Nucleus accumbens (tissue), 56 donors: Measurements from ENCODE around the gene NF1.
"Not testable (repeated sequence)": the region's sequence is repeated elsewhere in the genome, so short reads cannot be mapped to it uniquely, and the experiment has no call there.

Experiments
- DNase-seq, 56 donors: peaks; one replicate each; lab custom pipeline; 2025; lab: John Stamatoyannopoulos, UW

Gene NF1

DNA sequence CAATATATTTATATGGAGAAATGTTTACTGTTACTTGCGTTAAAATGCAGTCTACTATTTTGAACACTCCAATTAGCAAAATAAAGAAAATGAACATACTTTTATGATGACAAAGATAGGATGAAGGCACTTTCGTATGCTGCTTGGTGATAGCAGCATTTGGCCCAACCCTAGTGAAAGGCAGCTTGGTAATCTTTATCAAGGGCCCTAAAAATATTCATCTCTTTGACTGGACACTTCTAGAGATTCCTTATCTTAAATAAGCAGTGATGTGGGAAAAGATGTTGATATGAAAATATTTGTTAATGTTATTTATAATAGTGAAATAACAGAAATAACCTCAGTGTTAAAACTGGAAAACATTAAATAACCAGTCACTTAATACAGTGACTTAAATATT is 79.4 kb downstream of the NF1 start:
- no peak for DNase-seq

- no peak for DNase-seq
Observed at GRCh38 chr17:31175237-31175636, 80.5 kb downstream of the NF1 start.

- not testable (repeated sequence) for DNase-seq
Observed at GRCh38 chr17:31176143-31176542, 81.4 kb downstream of the NF1 start.

DNA sequence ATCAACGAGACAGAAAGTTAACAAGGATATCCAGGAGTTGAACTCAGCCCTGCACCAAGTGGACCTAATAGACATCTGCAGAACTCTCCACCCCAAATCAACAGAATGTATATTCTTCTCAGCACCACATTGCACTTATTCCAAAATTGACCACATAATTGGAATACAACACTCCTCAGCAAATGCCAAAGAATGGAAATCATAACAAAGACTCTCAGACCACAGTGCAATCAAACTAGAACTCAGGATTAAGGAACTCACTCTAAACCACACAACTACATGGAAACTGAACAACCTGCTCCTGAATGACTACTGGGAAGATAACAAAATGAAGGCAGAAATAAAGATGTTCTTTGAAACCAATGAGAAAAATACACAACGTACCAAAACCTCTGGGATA is 84.2 kb downstream of the NF1 start:
- not testable (repeated sequence) for DNase-seq

GRCh38 chr17:31195305-31195704 is 100.5 kb downstream of the NF1 start:
- no peak for DNase-seq

DNA sequence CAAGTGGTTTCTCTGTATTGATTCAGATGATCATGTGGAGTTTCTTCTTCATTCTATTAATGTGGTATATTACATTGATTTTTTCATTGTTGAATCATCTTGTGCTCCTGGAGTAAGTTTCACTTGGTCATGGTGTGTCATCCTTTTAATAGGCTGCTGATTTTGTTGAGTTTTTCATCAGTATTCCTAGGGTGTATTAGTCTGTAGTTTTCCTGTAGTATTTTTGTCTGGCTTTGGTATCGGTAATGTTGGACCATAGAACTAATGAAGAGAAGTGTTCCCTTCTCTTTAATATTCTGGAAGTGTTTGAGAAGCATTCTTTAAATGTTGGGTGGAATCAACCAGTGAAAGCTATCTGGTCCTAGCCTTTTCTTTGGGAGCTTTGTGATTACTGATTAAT is 103.2 kb downstream of the NF1 start:
- no peak for DNase-seq

- not testable (repeated sequence) for DNase-seq
Observed at GRCh38 chr17:31198666-31199065, 103.9 kb downstream of the NF1 start.

GRCh38 chr17:31200287-31200686 is 105.5 kb downstream of the NF1 start:
- DNase-seq, result no peak

DNA sequence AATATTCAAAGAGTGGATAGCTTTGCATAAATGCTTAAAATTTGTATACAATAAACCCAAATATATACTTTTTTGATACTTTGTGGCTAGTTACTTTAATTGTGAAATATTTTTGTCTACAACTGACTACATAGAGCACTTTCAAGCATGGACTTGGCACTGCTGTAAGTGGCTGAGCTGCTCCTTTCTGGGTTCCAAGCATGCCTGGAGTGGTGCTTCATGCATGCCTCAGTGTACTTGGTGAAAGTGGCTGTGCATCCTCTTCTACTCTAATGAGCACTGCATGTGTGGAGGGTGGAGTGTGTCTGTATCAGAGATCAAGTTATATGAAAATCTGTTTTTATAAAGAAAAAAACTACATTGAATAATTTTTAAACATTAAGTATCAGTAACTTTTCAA is 108.2 kb downstream of the NF1 start:
- DNase-seq, result no peak

- no peak for DNase-seq
Observed at GRCh38 chr17:31211352-31212012, 116.7 kb downstream of the NF1 start.

GRCh38 chr17:31216031-31216751 is 121.4 kb downstream of the NF1 start:
- no peak for DNase-seq

DNA sequence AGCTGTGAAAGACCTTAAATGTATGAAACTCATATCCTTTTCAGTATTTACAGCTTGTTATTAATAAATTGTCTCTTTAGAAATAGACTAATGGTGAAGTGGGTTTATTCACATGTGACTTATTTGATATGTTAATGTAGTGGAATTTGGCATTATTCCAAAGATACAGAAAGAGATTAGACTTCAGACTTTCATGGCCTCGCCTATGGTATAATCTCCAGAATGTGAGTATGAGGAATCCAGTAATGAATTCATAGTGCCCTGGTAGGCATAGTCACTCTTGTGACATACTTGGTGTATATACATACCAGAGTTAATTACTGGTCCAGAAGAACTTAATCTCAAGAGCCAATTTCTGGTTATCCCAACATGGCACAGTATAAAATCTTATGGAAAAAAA is 129.6 kb downstream of the NF1 start:
- DNase-seq, result no peak

DNA sequence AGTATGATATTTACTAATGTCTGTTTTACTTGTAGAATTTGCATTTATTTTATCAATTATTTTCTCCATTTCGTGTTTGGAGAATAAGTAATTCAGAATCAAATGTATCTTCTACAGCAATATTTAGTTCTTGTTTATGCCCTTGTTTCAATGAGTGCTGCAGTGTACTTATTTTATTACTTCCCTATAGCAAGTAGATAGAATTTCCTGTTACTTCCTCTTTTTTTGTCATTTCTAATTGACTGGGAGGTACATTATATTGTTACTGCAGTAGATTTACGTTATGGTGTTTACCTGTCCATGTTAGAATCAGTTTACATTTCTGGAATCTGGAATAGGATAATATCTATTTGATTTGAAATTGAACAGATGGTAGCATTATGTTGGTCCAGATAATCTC is 131.1 kb downstream of the NF1 start:
- no peak for DNase-seq

- DNase-seq, result no peak
Observed at GRCh38 chr17:31226373-31226772, 131.6 kb downstream of the NF1 start.

DNA sequence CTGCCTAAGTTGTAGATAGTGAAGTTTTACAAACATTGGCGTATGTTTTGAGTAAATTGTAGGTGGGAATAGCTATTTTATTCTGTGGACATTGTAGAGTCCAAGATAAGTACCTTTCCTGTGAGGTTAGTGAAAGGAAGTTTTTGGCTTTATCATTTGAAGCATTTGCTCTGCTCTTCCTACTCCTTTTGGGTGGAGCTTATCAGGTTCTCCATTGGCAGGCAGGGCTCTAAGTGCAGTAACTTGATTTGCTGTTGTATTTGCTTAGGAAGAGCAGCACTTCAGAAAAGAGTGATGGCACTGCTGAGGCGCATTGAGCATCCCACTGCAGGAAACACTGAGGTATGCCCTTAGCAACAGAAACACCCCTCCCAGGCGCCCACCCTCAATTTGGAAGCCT is 132.2 kb downstream of the NF1 start:
- DNase-seq, result no peak

DNA sequence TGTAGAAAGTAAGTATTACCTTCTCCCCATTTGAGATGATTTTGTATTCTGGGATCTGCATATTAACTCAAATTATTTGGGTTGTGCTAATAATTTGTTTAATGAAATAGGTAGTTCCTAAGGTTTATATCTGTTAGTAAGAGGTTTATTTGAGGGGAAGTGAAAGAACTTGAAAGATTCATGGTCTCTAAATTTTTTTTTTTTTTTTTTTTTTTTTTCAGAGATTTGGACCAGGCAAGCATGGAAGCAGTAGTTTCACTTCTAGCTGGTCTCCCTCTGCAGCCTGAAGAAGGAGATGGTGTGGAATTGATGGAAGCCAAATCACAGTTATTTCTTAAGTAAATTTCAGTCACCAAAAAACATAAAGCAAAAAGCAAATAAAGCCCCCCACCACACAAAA is 137.1 kb downstream of the NF1 start:
- DNase-seq, result no peak

- DNase-seq, result no peak
Observed at GRCh38 chr17:31235110-31235509, 140.3 kb downstream of the NF1 start.

GRCh38 chr17:31236137-31236536 is 141.4 kb downstream of the NF1 start:
- no peak for DNase-seq

GRCh38 chr17:31236712-31237111 is 141.9 kb downstream of the NF1 start:
- no peak for DNase-seq

DNA sequence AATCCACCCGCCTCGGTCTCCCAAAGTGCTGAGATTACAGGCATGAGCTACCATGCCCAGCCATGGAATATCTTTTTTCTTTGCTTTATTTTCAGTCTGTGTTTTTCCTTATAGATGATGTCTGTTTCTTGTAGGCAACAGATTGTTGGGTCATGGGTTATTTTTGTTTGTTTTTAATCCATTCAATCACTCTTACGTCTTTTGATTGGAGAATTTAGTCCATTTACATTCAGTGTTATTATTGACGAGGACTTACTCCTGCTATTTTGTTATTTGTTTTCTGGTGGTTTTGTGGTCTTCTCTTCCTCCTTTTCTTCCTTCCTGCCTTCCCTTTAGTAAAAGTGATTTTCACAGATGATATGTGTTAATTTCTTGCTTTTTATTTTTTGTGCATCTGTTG is 146.3 kb downstream of the NF1 start:
- no peak for DNase-seq

GRCh38 chr17:31248986-31249834 is 154.4 kb downstream of the NF1 start:
- no peak for DNase-seq

GRCh38 chr17:31249835-31250141 is 155.0 kb downstream of the NF1 start:
- DNase-seq, result peak in 1 of 56 donors; percentile 7
